Measurements from ENCODE around the gene PRRT4.

The PRRT4 gene

DNA sequence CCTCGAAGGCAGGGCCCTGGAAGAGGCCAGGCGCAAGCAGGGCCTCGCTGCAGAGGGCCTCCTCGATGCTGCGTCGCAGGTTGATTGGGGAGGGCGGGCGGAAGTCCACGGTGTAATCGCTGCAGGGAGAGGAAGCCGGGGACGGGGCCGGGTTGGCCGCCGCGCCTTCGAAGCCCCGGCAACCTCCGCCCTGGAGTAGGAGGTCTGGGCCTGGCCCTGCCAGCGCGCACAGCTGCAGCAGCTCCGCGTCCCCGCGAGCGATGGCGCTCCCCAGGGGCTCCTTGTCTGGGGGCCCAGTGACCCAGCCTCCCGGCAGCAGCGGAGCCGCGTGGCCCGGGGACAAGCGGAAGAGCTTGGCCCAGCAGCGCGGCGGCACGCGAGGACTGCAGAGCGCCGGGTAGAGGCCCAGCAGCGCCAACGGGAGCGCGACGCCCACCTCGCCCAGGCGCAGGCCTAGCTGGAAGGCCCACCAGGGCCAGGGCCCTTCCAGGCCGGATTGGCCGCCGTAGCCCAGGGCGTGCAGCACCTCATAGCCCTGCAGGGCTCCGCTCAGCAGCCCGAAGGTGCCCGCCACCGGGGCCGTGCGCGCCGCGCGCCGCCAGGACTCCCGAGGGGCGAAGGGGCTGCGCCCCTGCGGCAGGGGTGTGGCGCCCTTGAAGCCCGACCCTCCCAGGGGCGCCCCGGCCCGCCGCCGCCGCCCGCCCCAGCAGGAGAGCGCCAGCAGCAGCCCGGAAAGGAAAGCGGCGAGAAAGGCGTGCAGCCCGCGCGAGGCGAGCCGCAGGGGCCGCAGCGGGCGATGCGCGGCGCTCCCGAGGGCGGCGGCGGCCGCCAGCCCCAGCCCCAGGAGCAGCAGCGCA is 10.0 kb downstream of the PRRT4 start:
- no peaks in the 10 kb centered on the region for H3K9me3 ChIP-seq (ENCODE audit: control insufficient read depth, low read length)
- no peak overlapping the region for H3K9ac ChIP-seq (ENCODE audit: low read length)
- peaks cover 5% of the 10 kb centered on the region for H3K4me1 ChIP-seq (ENCODE audit: control insufficient read depth, insufficient read depth, low read length)
- no peak overlapping the region for H3K4me3 ChIP-seq (ENCODE audit: low read length)
- no peaks in the 10 kb centered on the region for H3K36me3 ChIP-seq (ENCODE audit: control insufficient read depth, insufficient read depth, low read length)
- peaks cover 53% of the 10 kb centered on the region for H3K27me3 ChIP-seq (ENCODE audit: control insufficient read depth, insufficient read depth, low read length)

GRCh38 chr7:128350708-128351295 is 10.7 kb downstream of the PRRT4 start:
- no peaks in the 10 kb centered on the region for H3K9me3 ChIP-seq (ENCODE audit: control insufficient read depth, low read length)
- H3K4me3 ChIP-seq (ENCODE audit: low read length) = no peak overlapping the region
- no peaks in the 10 kb centered on the region for H3K36me3 ChIP-seq (ENCODE audit: control insufficient read depth, insufficient read depth, low read length)
- H3K9ac ChIP-seq (ENCODE audit: low read length) = no peak overlapping the region
- peaks cover 53% of the 10 kb centered on the region for H3K27me3 ChIP-seq (ENCODE audit: control insufficient read depth, insufficient read depth, low read length)
- peaks cover 5% of the 10 kb centered on the region for H3K4me1 ChIP-seq (ENCODE audit: control insufficient read depth, insufficient read depth, low read length)

DNA sequence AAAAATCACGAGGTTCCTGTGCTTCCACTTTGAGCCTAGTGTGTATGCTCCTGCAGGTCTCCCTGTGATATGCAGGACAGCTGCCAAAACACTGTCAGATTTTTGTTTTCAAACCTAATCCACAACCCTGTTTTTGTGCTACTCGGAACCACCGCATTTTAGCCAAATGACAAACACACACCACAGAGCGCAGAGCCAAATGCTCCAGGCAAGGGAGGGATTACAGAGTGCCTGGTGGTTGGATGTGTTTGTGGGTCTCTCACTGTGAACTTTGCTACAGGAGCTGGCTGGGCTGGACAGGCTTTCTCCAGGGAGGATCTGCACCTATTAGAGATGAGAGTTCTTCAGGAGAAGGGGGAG is 12.0 kb downstream of the PRRT4 start:
- Histone ChIP-seq H3K4me3 (ENCODE audit: low read length) (no peak overlapping the region), H3K27me3 (ENCODE audit: control insufficient read depth, insufficient read depth, low read length) (peaks cover 49% of the 10 kb centered on the region), H3K9me3 (ENCODE audit: control insufficient read depth, low read length) (no peaks in the 10 kb centered on the region), H3K36me3 (ENCODE audit: control insufficient read depth, insufficient read depth, low read length) (no peaks in the 10 kb centered on the region), H3K4me1 (ENCODE audit: control insufficient read depth, insufficient read depth, low read length) (peaks cover 5% of the 10 kb centered on the region), H3K9ac (ENCODE audit: low read length) (no peak overlapping the region)

GRCh38 chr7:128347647-128348097 is 13.8 kb downstream of the PRRT4 start:
- Histone ChIP-seq H3K9me3 (ENCODE audit: control insufficient read depth, low read length) (no peaks in the 10 kb centered on the region), H3K36me3 (ENCODE audit: control insufficient read depth, insufficient read depth, low read length) (no peaks in the 10 kb centered on the region), H3K4me1 (ENCODE audit: control insufficient read depth, insufficient read depth, low read length) (peaks cover 11% of the 10 kb centered on the region), H3K4me3 (ENCODE audit: low read length) (no peak overlapping the region), H3K27me3 (ENCODE audit: control insufficient read depth, insufficient read depth, low read length) (peaks cover 37% of the 10 kb centered on the region), H3K9ac (ENCODE audit: low read length) (no peak overlapping the region)

DNA sequence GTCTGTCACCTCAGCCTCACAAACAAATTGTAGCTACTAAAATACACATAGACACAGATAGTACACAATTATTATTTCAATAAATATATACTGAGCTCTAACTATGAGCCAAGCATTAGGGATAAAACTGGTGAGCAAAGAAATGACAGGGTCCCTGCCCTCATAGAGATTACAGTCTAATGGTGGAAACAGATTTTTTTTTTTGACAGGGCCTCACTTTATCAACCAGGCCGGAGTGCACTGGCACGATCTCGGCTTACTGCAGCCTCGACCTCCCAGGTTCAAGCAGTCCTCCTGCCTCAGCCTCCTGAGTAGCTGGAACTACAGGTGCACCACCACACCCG is 17.1 kb downstream of the PRRT4 start:
- Histone ChIP-seq H3K4me1 (ENCODE audit: control insufficient read depth, insufficient read depth, low read length) (peaks cover 11% of the 10 kb centered on the region), H3K9ac (ENCODE audit: low read length) (no peak overlapping the region), H3K9me3 (ENCODE audit: control insufficient read depth, low read length) (no peaks in the 10 kb centered on the region), H3K27me3 (ENCODE audit: control insufficient read depth, insufficient read depth, low read length) (peaks cover 10% of the 10 kb centered on the region), H3K36me3 (ENCODE audit: control insufficient read depth, insufficient read depth, low read length) (no peaks in the 10 kb centered on the region), H3K4me3 (ENCODE audit: low read length) (no peak overlapping the region)

- no peaks in the 10 kb centered on the region for H3K36me3 ChIP-seq (ENCODE audit: control insufficient read depth, insufficient read depth, low read length)
- peaks cover 11% of the 10 kb centered on the region for H3K4me1 ChIP-seq (ENCODE audit: control insufficient read depth, insufficient read depth, low read length)
- H3K9ac ChIP-seq (ENCODE audit: low read length) = peak within 1 kb of the TSS; percentile 64
- peak within 1 kb of the TSS; percentile 18 for H3K4me3 ChIP-seq (ENCODE audit: low read length)
- peaks cover 8% of the 10 kb centered on the region for H3K27me3 ChIP-seq (ENCODE audit: control insufficient read depth, insufficient read depth, low read length)
- no peaks in the 10 kb centered on the region for H3K9me3 ChIP-seq (ENCODE audit: control insufficient read depth, low read length)
These were observed 17.7 kb downstream of the PRRT4 start, which contains the start of gene RBM28 for GRCh38 chr7:128343554-128344430. Gene RBM28 (minus strand): TSS chr7:128343908. CDS start chr7:128343793, 115 bp downstream.

DNA sequence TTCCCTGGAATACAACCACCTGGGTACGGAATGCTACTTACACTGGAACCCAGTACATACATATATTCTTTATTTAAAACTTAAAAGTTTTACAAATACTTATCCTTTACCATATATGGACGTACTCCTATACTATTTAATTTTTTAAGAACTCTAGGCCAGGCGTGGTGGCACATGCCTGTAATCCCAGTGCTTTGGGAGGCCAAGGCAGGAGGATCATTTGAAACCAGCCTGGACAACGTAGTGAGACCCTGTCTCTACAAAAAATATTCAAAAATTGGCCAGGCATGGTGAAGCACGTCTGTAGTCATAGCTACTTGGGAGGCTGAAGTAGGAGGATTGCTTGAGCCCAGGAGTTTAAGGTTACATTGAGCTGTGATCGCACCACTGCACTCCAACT is 19.8 kb downstream of the PRRT4 start:
- Histone ChIP-seq H3K4me3 (ENCODE audit: low read length) (no peak overlapping the region), H3K27me3 (ENCODE audit: control insufficient read depth, insufficient read depth, low read length) (no peaks in the 10 kb centered on the region)

DNA sequence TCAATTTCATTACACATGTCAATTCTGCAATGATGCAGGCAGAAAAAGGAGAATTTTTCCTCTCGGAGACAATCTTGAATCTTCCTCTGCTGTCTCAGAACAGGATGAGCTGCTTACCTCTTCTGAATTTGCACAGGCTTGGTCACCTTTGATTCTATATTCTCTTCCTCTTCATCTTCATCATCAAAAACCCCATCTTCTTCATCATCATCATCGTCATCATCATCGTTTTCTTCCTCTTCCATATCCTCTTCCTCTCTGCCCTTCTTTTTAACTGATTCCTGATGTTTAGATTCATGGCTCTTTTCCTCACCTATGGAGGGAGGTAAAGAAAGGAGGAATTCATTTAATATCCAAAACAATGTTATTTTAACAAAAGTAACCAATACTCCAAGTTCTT is 25.8 kb downstream of the PRRT4 start:
- no peak overlapping the region for H3K9ac ChIP-seq (ENCODE audit: low read length)
- H3K9me3 ChIP-seq (ENCODE audit: control insufficient read depth, low read length) = no peaks in the 10 kb centered on the region
- no peak overlapping the region for H3K4me3 ChIP-seq (ENCODE audit: low read length)
- no peaks in the 10 kb centered on the region for H3K27me3 ChIP-seq (ENCODE audit: control insufficient read depth, insufficient read depth, low read length)
- H3K36me3 ChIP-seq (ENCODE audit: control insufficient read depth, insufficient read depth, low read length) = no peaks in the 10 kb centered on the region
- no peaks in the 10 kb centered on the region for H3K4me1 ChIP-seq (ENCODE audit: control insufficient read depth, insufficient read depth, low read length)

More for the DNA sequence above, 19.8 kb downstream of the PRRT4 start:
- Histone ChIP-seq H3K9me3 (ENCODE audit: control insufficient read depth, low read length) (no peaks in the 10 kb centered on the region), H3K4me1 (ENCODE audit: control insufficient read depth, insufficient read depth, low read length) (peaks cover 11% of the 10 kb centered on the region), H3K36me3 (ENCODE audit: control insufficient read depth, insufficient read depth, low read length) (no peaks in the 10 kb centered on the region), H3K9ac (ENCODE audit: low read length) (no peak overlapping the region)

DNA sequence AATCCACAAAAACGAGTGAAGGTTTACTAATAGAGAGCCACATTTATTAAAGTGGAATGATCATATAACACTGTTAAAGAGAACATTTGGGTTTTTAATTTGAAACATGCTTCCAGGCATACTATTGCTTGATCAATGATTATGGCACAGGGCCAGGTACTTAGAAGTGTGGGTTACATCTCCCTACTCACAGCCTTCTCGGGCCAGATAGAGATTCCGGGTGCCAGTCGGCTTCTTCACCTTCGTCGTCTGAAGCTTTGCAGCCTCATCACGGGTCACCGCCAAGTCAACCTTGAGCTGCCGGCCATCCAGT is 37.2 kb downstream of the PRRT4 start:
- Histone ChIP-seq H3K4me3 (ENCODE audit: low read length) (no peak overlapping the region), H3K27me3 (ENCODE audit: control insufficient read depth, insufficient read depth, low read length) (no peaks in the 10 kb centered on the region), H3K36me3 (ENCODE audit: control insufficient read depth, insufficient read depth, low read length) (peaks cover 3% of the 10 kb centered on the region), H3K4me1 (ENCODE audit: control insufficient read depth, insufficient read depth, low read length) (no peaks in the 10 kb centered on the region), H3K9ac (ENCODE audit: low read length) (no peak overlapping the region), H3K9me3 (ENCODE audit: control insufficient read depth, low read length) (no peaks in the 10 kb centered on the region)

DNA sequence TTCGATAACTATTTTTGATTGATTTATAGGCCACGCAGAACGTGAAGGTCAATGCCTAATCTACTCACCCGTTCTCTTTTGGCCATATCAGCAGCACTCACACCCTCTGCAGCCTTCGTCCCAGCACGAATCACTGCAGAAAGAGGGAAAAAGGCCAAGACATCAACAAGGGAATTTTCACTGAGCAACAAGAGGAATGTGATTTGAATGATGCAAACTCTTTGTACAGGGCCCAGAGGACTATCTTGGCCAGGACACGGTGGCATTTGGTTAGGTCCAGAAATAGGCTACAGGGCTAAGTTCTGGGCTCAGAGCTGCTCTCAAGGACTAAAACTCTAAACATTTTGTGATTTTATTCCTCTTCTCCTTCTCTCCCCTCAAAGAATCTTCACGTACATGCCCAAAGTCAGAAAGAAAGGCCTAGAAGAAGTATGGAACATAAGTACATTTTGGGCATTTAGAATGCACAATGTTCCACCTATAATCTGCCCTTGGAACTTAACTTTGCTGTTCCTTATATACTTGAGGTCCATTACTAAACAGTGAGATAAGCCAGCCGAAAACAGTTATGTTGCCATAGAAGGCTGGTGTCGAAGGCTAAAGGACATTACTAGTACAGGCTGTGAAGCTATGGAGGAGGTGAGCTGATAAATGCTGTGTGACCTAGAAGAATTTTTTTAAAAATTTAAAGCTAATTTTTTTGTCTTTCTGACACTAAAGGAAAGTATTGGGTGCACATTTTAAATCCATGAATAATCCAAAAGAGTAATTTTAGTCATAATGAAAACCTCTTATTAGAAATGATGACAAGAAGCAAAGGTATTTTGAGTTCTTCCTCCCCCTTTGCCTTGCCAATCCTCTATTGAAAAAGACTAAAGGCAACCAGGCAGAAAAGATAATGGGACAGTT is 37.8 kb downstream of the PRRT4 start:
- no peaks in the 10 kb centered on the region for H3K9me3 ChIP-seq (ENCODE audit: control insufficient read depth, low read length)
- H3K9ac ChIP-seq (ENCODE audit: low read length) = no peak overlapping the region
- H3K4me3 ChIP-seq (ENCODE audit: low read length) = no peak overlapping the region
- H3K36me3 ChIP-seq (ENCODE audit: control insufficient read depth, insufficient read depth, low read length) = peaks cover 3% of the 10 kb centered on the region
- no peaks in the 10 kb centered on the region for H3K27me3 ChIP-seq (ENCODE audit: control insufficient read depth, insufficient read depth, low read length)
- H3K4me1 ChIP-seq (ENCODE audit: control insufficient read depth, insufficient read depth, low read length) = no peaks in the 10 kb centered on the region

GRCh38 chr7:128323040-128323439 is 38.5 kb downstream of the PRRT4 start:
- H3K9ac ChIP-seq (ENCODE audit: low read length) = no peak overlapping the region
- H3K4me3 ChIP-seq (ENCODE audit: low read length) = no peak overlapping the region
- H3K27me3 ChIP-seq (ENCODE audit: control insufficient read depth, insufficient read depth, low read length) = no peaks in the 10 kb centered on the region
- peaks cover 3% of the 10 kb centered on the region for H3K36me3 ChIP-seq (ENCODE audit: control insufficient read depth, insufficient read depth, low read length)
- H3K4me1 ChIP-seq (ENCODE audit: control insufficient read depth, insufficient read depth, low read length) = no peaks in the 10 kb centered on the region
- no peaks in the 10 kb centered on the region for H3K9me3 ChIP-seq (ENCODE audit: control insufficient read depth, low read length)

All from mucosa of stomach (tissue), 1 donor.